HPDE6-E6E7 (cell line): ENCODE results near the gene C1orf35.

ENCODE experiments used
- DNase-seq: peaks from one replicate; pipeline ENCODE4 v3.0.0; 2011; ENCODE audit warnings: missing footprints; ENCODE audit errors: extremely low spot score

The C1orf35 gene

DNA sequence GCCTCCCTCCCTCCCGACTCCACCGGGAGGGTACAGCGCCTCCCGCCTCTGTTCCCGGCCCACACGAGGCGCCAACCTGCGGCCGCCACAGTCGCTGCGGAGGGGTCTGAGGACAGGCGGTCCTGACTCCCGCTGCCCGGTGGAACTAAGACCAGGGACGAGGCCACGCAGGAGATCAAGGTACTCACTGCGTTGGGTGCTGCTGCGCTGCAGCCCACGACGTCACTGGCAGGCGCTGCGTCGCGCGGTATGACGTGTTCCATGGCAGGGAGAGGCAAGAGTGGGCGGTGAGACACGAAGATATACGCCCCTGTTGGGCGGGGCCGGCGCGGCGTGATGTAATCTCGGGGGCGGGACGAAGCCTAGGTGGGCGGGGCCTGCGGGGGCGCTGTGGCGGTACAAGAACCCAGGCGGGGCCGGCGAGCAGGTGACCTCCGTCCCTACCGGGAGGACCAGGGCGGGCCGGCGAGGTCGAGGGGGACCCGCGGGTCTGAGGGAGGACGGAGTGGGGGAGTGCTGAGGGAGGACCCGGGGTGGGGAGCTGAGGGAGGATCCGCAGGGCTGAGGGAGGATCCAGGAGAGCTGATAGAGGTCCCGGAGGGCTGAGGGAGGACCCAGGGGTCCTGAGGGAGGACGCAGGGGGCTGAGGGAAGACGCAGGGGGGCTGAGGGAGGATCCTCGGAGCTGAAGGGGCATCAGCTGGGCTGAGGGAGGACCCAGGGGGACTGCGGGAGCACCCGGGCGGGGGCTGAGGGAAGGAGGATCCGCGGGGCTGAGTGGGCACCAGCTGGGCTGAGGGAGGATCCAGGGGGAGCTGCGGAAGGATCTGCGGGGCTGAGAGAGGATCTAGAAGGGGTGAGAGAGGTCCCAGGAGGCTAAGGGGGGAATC, 6.2 kb upstream of the C1orf35 start, which contains the start of gene MRPL55:
Gene MRPL55, minus strand, starts transcription at position 227 of the 889 bp plus-strand sequence. CDS start 1,039 bp downstream, outside the sequence.
- peak; percentile 93 for DNase-seq

DNA sequence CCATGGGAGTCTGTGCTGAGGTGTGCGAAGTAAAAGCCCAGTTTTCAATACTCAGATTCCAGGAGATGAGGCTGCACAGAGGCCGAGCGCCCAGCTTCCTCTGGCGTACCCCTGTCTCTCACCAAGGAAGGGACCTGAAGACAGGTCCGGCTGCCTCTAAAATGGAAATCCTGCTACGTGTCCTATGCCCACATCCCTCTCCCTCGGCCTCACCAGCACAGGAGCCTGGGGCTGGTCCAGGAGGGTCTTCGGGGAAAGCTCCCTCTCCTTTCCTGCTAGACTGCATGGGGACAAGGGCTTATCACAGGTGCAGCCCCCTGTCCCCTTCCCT, 5.6 kb upstream of the C1orf35 start:
- no peak for DNase-seq

DNA sequence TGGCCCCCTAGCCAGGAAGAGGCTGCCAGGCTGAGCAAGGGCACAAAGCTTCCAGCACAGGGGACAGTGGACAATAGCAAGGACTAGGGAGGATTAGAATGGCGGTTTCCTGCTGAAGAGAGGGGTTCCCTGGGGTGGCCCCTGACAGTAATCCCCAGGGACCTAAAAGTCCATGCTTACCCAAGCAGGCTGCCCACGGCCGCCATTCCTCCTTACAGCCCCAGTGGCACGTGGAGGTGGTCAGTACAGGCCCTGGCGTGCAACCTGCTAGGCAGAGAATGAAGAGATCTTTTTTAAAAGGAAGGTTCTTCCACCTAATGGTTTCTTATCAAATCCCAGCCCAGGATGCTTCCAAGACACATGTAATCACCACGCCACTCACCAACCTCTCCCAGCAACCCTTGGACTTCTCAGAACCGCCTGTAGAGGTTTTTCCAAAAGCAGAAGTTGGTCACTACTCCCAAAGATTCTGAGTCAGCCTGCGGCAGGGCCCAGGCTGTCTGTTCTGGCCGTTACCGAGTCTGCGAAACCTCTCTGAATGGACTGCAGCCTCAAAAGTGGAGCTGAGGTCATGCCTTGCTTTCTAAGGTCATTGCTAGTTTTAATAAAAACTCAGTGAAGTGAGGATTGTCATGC, 5.0 kb upstream of the C1orf35 start:
- DNase-seq: no peak

DNA sequence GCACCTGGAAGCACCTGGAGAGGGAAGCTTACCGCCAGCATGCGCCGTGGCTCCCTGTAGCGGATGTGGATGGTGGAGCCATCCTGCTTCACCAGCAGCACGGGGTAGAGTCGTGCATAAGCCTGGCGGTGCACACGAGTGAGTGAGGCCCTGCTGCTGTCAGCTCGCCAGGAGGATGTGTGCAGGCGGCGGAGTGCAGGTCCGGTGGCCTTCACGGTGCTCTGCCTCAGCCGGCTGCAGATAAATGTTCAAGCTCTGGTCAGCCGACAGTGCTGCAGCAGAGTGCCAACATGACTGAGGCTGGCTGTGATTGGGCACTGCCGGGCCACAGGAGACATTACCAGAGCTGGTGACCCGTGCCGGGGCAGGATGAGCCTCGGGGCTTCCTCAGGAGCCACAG, 4.5 kb upstream of the C1orf35 start:
- DNase-seq: no peak

DNA sequence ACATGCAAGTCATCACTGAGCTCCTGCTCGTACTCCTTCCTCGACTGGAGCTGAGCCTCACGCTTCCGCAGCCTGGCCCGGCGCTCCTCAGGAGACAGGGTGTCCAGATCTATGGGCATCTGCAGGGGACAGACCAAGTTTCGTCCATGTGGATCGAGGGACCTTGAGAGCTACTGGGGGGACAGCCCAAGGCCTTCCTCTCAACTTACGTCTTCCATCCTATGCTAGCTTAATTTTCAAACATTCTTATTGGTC, 3.6 kb upstream of the C1orf35 start:
- no peak for DNase-seq

DNA sequence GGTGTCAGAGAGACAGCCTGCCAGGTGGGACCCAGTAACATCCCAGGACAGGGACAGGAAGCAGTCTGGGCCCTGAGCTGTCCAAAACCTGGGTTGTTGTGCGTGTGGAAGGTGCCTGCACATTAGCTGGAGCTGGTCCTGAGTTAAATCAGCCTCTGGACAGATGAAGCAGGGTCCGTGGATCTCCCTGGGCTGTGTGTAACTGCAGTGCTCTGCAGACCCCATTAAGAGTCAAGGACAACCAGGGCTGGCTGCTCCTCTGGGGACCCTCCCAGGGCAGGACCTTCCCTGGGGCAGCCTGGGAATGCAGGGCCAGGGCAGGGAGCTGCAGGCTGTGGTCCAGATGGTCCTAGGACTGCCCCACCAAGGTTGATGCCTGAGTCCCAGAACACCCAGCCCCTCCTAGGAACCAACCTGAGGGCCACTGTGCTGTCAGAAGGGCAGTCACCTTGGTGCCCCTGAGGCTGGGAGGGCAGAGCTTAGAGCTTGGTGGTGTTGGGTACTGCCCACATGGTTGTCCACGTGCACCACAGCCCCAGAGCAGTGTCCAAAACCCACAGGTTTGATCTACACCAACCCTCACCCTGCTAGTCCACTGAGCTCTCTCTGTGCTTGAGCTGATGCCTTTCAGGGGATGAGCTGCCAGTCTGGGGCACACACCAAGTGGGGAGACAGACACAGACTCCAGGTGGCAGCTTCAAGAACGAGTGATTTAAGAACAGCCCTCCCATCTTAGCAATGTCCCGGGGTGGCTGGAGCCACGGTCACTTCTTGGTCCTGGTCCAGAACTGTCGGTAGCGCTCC, 3.1 kb upstream of the C1orf35 start:
- no peak for DNase-seq

DNA sequence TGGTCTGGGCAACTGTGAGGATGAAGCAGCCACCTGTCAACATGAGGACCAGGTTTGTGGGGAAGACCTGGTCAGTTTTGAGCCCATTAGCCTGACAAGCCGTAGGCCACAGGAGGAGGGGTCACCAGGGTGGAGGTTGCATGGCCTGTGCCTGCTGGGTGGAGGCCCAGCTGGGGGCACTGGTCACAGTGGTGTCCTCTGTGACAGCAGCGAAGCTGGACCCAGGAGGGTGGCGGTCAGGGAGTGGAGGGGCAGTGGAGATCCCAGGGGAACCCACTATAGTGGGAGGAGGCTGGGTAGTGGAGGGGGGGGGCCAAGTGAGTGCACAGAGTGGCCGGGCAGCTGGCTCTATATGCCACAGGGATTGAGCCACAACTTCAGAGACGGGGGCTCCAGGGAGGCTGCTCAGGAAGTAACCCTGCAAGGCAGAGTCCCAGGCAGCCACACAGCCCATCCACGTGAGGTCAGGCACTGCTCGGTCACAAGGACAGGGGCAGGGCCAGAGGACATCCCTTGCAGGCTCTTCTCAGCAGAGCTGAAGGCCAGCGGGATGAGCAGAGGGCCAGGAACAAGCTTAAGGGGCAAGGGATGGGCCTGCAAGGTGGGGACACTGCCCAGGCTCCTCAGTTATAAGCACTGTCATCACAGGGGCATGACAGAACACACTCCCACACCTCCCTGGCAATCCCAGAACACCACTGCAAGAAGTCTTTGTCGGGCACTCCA, 2.3 kb upstream of the C1orf35 start:
- DNase-seq: no peak

DNA sequence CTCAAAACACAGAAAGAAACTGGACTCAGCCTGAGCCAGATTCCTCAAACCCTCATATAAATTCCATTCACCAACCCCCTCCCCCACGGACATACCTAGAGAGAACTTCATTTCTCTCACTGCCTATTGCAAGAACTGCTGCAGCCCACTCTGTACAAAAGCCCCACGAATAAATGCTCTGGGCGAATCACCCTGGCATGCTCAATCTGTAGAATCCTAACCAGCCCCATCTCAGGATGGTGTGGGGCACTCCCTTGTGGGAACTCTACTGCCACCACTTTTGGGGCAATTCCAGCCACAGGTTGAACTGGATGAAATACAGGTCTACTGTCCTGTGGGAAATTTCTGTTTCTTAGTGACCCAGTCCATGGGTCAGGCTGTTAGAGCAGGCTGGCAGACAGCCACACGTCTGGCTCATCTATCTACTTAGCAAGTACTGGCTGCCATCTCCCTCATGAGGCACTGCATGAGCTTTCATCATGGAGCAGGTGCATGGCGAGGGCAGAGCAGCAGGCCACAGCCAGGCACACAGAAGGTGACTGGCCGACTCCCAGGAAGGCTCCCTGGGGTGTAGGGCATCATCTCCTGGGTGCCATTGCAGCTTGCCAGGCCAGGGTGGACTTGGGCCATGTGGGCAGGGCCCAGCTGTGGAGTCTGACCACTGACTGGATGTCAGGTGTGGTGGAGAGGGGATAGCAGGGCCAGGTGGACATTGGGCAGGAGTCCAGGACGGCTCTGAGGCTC, 1.6 kb upstream of the C1orf35 start:
- DNase-seq: no peak

DNA sequence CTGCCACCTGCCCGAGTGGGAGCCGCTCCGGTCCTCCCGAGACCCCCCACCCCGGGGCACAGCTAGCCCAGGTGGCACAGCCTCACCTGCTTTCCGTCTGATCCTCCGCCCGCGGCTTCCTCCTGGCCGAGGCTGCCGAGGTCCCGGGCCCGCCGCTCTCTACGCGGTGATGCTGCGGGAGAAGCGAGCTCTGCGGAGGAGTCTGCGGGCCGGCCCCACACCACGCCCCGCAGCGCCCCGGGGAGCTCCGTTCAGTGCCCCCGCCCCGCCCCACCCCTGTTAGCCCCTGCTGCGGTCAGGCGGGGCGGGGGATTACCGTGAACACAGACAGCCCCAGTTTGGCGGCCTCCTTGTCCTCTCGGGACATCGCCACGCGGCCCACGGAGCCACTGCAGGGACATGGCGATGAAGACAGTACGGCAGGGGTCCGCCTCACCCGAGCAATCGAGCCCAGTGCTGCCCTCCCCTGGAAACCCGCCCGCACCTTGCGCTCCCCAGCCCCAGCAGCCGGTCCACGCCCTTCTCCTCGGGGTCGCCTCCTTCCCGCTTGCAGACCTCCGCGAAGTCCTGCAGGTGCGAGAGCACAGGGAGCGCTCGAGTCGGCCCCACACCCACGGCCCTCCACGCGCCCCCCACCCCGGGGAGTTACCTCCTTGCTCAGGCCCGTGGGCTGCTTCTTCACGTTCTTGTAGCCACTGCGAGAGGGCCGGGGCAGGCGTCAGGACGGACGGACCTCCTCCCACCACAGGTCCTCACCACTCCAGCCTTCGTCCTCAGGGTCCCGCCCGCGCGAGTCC, 933 bp downstream of the C1orf35 start:
- peak; percentile 69 for DNase-seq

DNA sequence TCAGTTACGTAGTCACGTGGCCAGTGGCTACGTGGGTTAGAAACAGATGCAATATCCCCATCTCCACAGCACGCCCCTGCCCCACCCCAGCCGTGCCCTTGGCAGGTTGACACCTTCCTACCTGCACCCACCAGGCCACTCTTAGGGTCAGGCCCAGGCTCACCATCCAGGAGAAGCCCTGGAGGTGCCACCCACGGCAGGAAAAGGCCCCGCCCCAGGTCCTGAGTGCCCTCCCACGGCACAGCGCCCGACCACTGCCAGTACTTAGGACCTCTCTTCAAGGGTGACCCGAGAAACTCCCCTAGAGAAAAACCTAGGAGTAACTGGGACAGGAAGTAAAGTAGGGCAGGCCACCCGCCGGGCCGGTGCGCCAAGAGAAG, 1.5 kb downstream of the C1orf35 start:
- no peak for DNase-seq

DNA sequence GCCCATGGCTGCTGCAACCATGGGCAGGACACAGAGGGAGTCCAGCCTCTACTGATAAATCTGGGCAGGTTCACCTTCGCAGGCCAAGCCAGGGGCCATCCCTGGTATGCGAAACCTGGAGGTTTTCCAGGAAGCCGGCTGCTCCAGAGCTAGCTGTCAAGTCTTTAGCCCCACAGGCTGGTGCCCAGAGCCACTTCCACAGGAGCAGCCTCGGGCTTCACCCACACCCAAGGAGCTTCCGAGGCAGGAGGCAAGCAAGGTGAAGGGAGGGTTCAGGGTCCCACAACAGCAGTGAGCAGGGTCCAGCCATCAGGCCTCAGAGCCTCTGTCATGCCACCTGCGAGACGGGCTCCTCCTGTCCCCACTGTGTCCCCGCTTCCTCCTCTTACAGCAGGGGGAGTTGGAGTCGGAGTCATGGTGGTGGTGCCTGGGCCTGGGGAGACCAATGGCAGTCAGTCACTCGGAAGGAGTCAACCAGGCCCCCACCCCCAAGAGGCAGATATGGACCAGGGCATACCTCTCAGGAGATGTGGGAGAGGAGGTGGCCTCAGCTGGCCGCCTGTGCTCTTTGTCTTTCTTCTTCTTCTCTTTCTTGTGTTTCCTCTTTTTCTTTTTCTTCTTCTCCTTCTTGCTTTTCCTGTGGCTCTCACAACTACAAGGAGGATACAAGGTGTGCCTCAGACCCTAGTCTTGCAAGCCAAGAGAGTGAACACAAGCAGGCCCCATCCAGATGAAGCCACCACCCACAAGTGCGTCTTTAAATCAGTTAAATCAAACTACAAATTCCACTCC, 2.1 kb downstream of the C1orf35 start:
- no peak for DNase-seq

DNA sequence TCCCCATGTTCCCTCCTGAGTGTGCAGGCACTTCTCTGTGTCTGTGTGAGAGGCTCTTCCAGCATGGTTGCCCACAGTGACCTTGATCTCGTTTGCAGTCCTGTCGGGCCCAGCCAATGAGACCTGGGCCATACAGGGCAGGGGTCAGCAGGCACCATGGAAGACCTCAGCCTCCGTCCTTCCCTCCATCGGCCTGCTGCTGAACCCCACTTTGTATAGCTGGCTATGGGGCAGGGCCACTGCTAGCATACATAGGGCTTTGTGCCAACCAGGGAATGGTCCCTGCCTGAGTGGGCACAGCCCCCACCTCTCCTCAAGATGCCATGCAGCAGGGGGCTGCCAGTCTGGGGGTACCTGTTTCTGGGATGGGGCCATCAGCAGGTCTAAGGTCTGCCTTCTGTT, 3.8 kb downstream of the C1orf35 start:
- DNase-seq: no peak

DNA sequence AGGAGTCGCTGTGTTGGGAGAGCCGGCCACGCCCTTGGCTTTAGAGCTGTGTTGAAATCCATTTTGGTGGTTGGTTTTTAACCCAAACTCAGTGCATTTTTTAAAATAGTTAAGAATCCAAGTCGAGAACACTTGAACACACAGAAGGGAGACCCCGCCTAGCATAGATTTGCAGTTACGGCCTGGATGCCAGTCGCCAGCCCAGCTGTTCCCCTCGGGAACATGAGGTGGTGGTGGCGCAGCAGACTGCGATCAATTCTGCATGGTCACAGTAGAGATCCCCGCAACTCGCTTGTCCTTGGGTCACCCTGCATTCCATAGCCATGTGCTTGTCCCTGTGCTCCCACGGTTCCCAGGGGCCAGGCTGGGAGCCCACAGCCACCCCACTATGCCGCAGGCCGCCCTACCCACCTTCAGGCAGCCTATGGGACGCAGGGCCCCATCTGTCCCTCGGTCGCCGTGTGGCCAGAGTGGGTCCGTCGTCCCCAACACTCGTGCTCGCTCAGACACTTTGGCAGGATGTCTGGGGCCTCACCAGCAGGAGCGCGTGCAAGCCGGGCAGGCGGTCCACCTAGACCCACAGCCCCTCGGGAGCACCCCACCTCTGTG, 4.7 kb downstream of the C1orf35 start:
- DNase-seq: no peak

DNA sequence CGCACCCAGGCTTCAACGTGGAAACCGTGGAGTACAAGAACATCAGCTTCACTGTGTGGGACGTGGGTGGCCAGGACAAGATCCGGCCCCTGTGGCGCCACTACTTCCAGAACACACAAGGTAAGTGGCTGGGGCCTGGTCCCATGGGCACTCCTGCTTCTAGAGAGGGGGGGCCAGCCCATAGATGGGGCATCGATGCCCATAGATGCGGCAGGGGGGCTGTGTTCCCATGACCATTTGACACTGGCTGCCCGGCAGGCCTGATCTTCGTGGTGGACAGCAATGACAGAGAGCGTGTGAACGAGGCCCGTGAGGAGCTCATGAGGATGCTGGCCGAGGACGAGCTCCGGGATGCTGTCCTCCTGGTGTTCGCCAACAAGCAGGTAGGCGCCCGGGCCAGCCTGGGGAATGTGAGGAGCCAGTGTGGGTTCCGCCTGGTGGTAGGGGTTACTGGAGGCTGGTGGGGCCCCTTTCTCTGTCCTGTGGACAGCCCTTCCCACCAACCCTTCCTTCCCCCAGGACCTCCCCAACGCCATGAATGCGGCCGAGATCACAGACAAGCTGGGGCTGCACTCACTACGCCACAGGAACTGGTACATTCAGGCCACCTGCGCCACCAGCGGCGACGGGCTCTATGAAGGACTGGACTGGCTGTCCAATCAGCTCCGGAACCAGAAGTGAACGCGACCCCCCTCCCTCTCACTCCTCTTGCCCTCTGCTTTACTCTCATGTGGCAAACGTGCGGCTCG, 5.6 kb downstream of the C1orf35 start:
- DNase-seq: no peak

DNA sequence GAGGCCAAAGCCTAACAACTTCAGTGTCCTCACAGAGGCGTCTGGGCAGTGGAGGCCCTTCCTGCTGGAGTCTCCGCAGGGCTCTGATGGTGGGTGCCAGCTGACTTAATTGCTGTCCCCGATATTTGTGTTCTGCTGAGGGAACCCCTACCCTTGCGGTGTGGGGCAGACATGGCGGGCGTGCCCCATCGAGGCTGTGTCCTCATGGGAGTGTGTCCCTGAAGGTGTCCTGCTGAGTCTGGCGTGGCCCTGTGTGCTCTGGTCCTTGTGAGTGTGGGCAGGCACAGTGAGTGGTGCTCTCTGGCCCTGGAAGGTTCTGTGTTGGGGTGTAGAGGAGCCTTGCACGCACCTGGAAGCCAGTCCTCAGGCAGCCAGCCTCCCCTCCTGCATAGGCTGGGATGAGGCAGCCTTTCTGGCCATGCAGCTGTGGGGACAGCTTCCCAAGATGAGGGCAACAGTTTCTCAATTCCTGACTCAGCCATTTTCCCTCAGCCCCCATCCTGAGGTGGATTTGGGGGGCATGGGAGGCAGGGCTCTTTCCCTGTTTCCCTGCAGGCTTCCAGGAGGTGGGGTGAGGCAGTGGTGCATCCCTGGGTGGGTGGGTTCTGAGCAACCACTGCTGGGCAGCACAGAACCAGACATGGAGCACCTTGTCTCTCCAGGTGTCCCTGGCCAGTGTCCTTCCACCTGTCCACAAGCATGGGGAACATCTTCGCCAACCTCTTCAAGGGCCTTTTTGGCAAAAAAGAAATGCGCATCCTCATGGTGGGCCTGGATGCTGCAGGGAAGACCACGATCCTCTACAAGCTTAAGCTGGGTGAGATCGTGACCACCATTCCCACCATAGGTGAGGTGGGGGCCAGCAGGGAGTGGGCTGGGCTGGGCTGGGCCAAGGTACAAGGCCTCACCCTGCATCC, 6.5 kb downstream of the C1orf35 start:
- DNase-seq: no peak

DNA sequence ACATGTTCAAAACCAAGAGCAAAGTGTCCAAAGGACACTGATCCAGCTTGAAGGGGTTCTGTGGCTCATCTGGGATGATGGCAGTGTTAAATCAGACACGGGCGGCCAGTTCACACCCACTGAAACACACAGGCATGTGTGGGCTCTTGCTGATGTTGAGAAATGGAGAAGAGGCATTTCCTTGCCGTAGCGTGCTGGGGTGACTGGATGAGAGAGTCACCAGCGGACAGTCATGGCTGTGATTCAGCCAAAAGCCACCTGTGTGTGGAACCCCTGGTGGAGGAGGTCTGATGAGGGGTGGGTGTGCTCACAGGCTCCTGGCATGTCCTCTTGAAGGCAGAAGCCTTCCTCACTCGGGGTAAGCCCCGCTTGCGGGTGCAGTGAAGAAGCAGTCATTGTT, 7.2 kb downstream of the C1orf35 start:
- DNase-seq: no peak

DNA sequence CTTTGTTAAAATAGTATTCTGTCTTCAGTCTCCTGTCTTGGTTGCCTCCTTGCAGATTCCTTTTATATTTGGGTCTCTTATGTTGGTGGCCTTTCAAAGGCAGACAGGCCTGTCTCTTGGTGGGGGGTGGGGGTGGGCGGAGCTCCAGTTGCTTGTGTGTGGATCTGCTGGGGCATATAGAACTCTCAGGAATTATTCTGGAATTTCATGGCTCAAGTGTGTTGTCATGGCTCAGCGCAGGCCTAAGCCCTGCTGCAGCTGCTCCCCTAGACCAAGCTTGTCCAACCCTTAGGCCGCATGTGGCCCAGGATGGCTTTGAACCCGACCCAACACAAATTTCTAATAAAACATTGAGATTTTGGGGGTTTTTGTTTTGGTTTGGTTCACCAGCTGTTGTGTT, 8.0 kb downstream of the C1orf35 start:
- no peak for DNase-seq
